Lower leg skin (tissue), 4 donors: ENCODE results near the gene OR9A4. TPM values are rescaled to one million over a fixed set of nuclear protein-coding genes. Genes with fewer than 3 reads are reported as not detected.

Source experiments
- DNase-seq, 2 donors: peaks; one replicate each; pipeline ENCODE4 v3.0.0-alpha.2; 2019; ENCODE audit warnings: low spot score in 2 of 2
- H3K4me3 ChIP-seq: fragments of 200-600 bp; sonication (generic); 2 replicates; pipeline ENCODE4 v1.5.1; 2017; ENCODE audit warnings: mild to moderate bottlenecking, low read depth; ENCODE audit not compliant: poor library complexity, severe bottlenecking
- CTCF ChIP-seq, 3 donors: fragments of 450-650 bp; IDR thresholded peaks; one replicate each; pipeline ENCODE4 v1.5.1; 2016; ENCODE audit warnings: antibody characterized with exemption in 3 of 3, mild to moderate bottlenecking in 3 of 3, moderate library complexity in 2 of 3
- POLR2A ChIP-seq, 2 donors: fragments of 450-650 bp; IDR thresholded peaks; one replicate each; pipeline ENCODE4 v1.6.1; 2016 to 2017; ENCODE audit warnings: antibody characterized with exemption in 2 of 2, mild to moderate bottlenecking in 1 of 2, moderate library complexity in 1 of 2
- WGBS, 2 donors: methylation state at CpG; one replicate each; pipeline ENCODE4 v1.1.5; 2018; 5-methylcytosine and 5-hydroxymethylcytosine counted together
- intact Hi-C: fragments of 100-400 bp; cut with DNase I; formaldehyde crosslinking; loops from one replicate; pipeline ENCODE4 v1.15.0; 2023; ENCODE audit warnings: low total_unique reads
- total RNA-seq, 4 donors: library from RNA; depleted of rRNA; stranded (reverse); fragments of >200 nt; gene quantifications; one replicate each; pipeline ENCODE4 v1.1.0, GENCODE V29; 2016

The OR9A4 gene, protein sequence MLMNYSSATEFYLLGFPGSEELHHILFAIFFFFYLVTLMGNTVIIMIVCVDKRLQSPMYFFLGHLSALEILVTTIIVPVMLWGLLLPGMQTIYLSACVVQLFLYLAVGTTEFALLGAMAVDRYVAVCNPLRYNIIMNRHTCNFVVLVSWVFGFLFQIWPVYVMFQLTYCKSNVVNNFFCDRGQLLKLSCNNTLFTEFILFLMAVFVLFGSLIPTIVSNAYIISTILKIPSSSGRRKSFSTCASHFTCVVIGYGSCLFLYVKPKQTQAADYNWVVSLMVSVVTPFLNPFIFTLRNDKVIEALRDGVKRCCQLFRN
- not detected for total RNA-seq

GRCh38 chr7:141916099-141916498 lies at the start of gene OR9A4:
TSS of gene OR9A4 (plus strand) at chr7:141916399. CDS start at chr7:141918876, 2,477 bp downstream.
- WGBS, 2 donors: 72 to 83% methylated on average over 3 of the region's 3 CpGs
- TF ChIP-seq CTCF (IDR thresholded peaks at IDR 0.05) (no peak), POLR2A (IDR thresholded peaks at IDR 0.05) (no peak)
- intact Hi-C loops: no loop called here
- no peak for DNase-seq
- no peak within 1 kb of the TSS for H3K4me3 ChIP-seq

- no peak for TF ChIP-seq CTCF (IDR thresholded peaks at IDR 0.05)
- intact Hi-C loops: no loop called here
- 93 to 94% methylated on average over 2 of the region's 2 CpGs for WGBS, 2 donors
- no peak for DNase-seq
- no peak overlapping the region for H3K4me3 ChIP-seq
These were observed 49.2 kb upstream of the OR9A4 start for GRCh38 chr7:141866974-141867373.

- no peak for TF ChIP-seq CTCF (IDR thresholded peaks at IDR 0.05)
- TF ChIP-seq POLR2A (IDR thresholded peaks at IDR 0.05): no peak
- no peak for DNase-seq
- intact Hi-C loops: no loop called here
- WGBS, 2 donors: 89 to 92% methylated on average over 3 of the region's 3 CpGs
- no peak overlapping the region for H3K4me3 ChIP-seq
These were observed 43.3 kb upstream of the OR9A4 start for GRCh38 chr7:141872931-141873330.

GRCh38 chr7:141874787-141875186 lies 41.4 kb upstream of the OR9A4 start:
- H3K4me3 ChIP-seq: no peak overlapping the region
- intact Hi-C loops: no loop called here
- no peak for TF ChIP-seq CTCF (IDR thresholded peaks at IDR 0.05)
- no peak for TF ChIP-seq POLR2A (IDR thresholded peaks at IDR 0.05)
- DNase-seq: no peak
- 46 to 72% methylated on average over 3 of the region's 3 CpGs for WGBS, 2 donors

GRCh38 chr7:141875453-141875852 lies 40.7 kb upstream of the OR9A4 start:
- H3K4me3 ChIP-seq: no peak overlapping the region
- TF ChIP-seq POLR2A (IDR thresholded peaks at IDR 0.05) (no peak), CTCF (IDR thresholded peaks at IDR 0.05) (no peak)
- WGBS, 2 donors: 85 to 92% methylated on average over 2 of the region's 2 CpGs
- no peak for DNase-seq
- intact Hi-C loops: no loop called here

DNA sequence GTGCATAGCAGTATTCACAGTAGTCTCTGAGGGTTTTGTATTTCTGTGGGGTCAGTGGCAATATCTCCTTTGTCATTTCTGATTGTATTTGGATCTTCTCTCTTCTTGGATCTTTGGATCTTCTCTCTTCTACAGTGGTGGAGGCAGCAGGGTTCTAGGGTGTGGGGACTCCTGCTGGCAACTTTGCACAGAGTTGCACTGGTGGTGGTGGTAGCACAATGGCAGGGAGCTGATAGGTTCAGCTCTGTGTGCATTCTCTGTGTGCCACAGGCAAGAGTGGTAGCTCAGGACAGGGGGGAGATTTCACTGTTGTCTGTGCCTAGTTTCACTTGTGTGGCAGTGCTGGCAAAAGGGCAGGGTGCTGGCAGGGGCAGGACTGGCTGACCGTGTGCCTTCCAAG lies 39.8 kb upstream of the OR9A4 start:
- intact Hi-C loops: no loop called here
- WGBS, 2 donors: 78 to 85% methylated on average over 1 of the region's 1 CpG
- H3K4me3 ChIP-seq: no peak overlapping the region
- no peak for TF ChIP-seq CTCF (IDR thresholded peaks at IDR 0.05)
- no peak for TF ChIP-seq POLR2A (IDR thresholded peaks at IDR 0.05)
- DNase-seq: no peak
